ENCODE data around the gene ZNF407. TPM values are rescaled to one million over a fixed set of nuclear protein-coding genes. Genes with fewer than 3 reads are reported as not detected.

ZNF407 gene
- total and polyA plus RNA-seq, 4 donors = 1.3 to 21.1 (median 9.5) TPM

GRCh38 chr18:75034937-75035336, 437.3 kb downstream of the ZNF407 start:
- ATAC-seq (ENCODE audit: low FRiP score) (no peak), DNase-seq (no peak)
- intact Hi-C loops (cut with DNase I) = no loop called here
- WGBS, 2 donors = 73 to 74% methylated on average over 3 of the region's 3 CpGs
- Histone ChIP-seq H3K36me3 (ENCODE audit: control insufficient read depth in 1 of 2, insufficient read depth in 2 of 2, low read length in 1 of 2) (no peaks in the 10 kb centered on the region), H3K9me3 (ENCODE audit: control insufficient read depth, low read length) (no peaks in the 10 kb centered on the region), H3K27ac (ENCODE audit: low read depth in 1 of 2, low read length in 2 of 2) (no peak overlapping the region), H3K4me1 (ENCODE audit: control insufficient read depth in 1 of 2, insufficient read depth in 2 of 2, low read length in 2 of 2) (peaks cover 0 to 2% of the 10 kb centered on the region in 2 donors), H3K4me3 (ENCODE audit: low read length in 2 of 2) (no peak overlapping the region), H3K27me3 (ENCODE audit: control insufficient read depth in 1 of 2, insufficient read depth in 2 of 2, low read length in 1 of 2) (no peaks in the 10 kb centered on the region)

GRCh38 chr18:75035928-75036327, 438.3 kb downstream of the ZNF407 start:
- H3K9me3 ChIP-seq (ENCODE audit: control insufficient read depth, low read length) = no peaks in the 10 kb centered on the region
- DNase-seq = no peak
- WGBS, 2 donors = 66 to 74% methylated on average over 3 of the region's 3 CpGs
- H3K4me3 ChIP-seq (ENCODE audit: low read length in 2 of 2) = no peak overlapping the region
- H3K27me3 ChIP-seq (ENCODE audit: control insufficient read depth in 1 of 2, insufficient read depth in 2 of 2, low read length in 1 of 2) = no peaks in the 10 kb centered on the region
- H3K27ac ChIP-seq (ENCODE audit: low read depth in 1 of 2, low read length in 2 of 2) = no peak overlapping the region
- intact Hi-C loops (cut with DNase I) = no loop called here
- peaks cover 0 to 2% of the 10 kb centered on the region in 2 donors for H3K4me1 ChIP-seq (ENCODE audit: control insufficient read depth in 1 of 2, insufficient read depth in 2 of 2, low read length in 2 of 2)
- H3K36me3 ChIP-seq (ENCODE audit: control insufficient read depth in 1 of 2, insufficient read depth in 2 of 2, low read length in 1 of 2) = no peaks in the 10 kb centered on the region
- ATAC-seq (ENCODE audit: low FRiP score) = no peak

- Histone ChIP-seq H3K36me3 (ENCODE audit: control insufficient read depth in 1 of 2, insufficient read depth in 2 of 2, low read length in 1 of 2) (no peaks in the 10 kb centered on the region), H3K4me3 (ENCODE audit: low read length in 2 of 2) (no peak overlapping the region), H3K27ac (ENCODE audit: low read depth in 1 of 2, low read length in 2 of 2) (no peak overlapping the region), H3K4me1 (ENCODE audit: control insufficient read depth in 1 of 2, insufficient read depth in 2 of 2, low read length in 2 of 2) (no peaks in the 10 kb centered on the region), H3K27me3 (ENCODE audit: control insufficient read depth in 1 of 2, insufficient read depth in 2 of 2, low read length in 1 of 2) (no peaks in the 10 kb centered on the region), H3K9me3 (ENCODE audit: control insufficient read depth, low read length) (no peaks in the 10 kb centered on the region)
- ATAC-seq (ENCODE audit: low FRiP score) = no peak
- no peak for DNase-seq
- 84 to 85% methylated on average over 18 of the region's 18 CpGs for WGBS, 2 donors
- intact Hi-C loops (cut with DNase I) = no loop called here
These were observed 439.4 kb downstream of the ZNF407 start for GRCh38 chr18:75036917-75037688.

- H3K36me3 ChIP-seq (ENCODE audit: control insufficient read depth in 1 of 2, insufficient read depth in 2 of 2, low read length in 1 of 2) = no peaks in the 10 kb centered on the region
- no peak overlapping the region for H3K4me3 ChIP-seq (ENCODE audit: low read length in 2 of 2)
- no peak for DNase-seq
- no peaks in the 10 kb centered on the region for H3K4me1 ChIP-seq (ENCODE audit: control insufficient read depth in 1 of 2, insufficient read depth in 2 of 2, low read length in 2 of 2)
- WGBS, 2 donors = 59 to 67% methylated on average over 3 of the region's 3 CpGs
- no peak overlapping the region for H3K27ac ChIP-seq (ENCODE audit: low read depth in 1 of 2, low read length in 2 of 2)
- ATAC-seq (ENCODE audit: low FRiP score) = no peak
- no peaks in the 10 kb centered on the region for H3K27me3 ChIP-seq (ENCODE audit: control insufficient read depth in 1 of 2, insufficient read depth in 2 of 2, low read length in 1 of 2)
- H3K9me3 ChIP-seq (ENCODE audit: control insufficient read depth, low read length) = no peaks in the 10 kb centered on the region
- intact Hi-C loops (cut with DNase I) = no loop called here
These were observed 440.0 kb downstream of the ZNF407 start for GRCh38 chr18:75037689-75037955.

- H3K27ac ChIP-seq (ENCODE audit: low read depth in 1 of 2, low read length in 2 of 2) = no peak overlapping the region
- no peak overlapping the region for H3K4me3 ChIP-seq (ENCODE audit: low read length in 2 of 2)
- DNase-seq = no peak
- ATAC-seq (ENCODE audit: low FRiP score) = no peak
- 83 to 90% methylated on average over 8 of the region's 8 CpGs for WGBS, 2 donors
- intact Hi-C loops (cut with DNase I) = no loop called here
- H3K9me3 ChIP-seq (ENCODE audit: control insufficient read depth, low read length) = no peaks in the 10 kb centered on the region
- H3K4me1 ChIP-seq (ENCODE audit: control insufficient read depth in 1 of 2, insufficient read depth in 2 of 2, low read length in 2 of 2) = no peaks in the 10 kb centered on the region
- H3K36me3 ChIP-seq (ENCODE audit: control insufficient read depth in 1 of 2, insufficient read depth in 2 of 2, low read length in 1 of 2) = no peaks in the 10 kb centered on the region
- no peaks in the 10 kb centered on the region for H3K27me3 ChIP-seq (ENCODE audit: control insufficient read depth in 1 of 2, insufficient read depth in 2 of 2, low read length in 1 of 2)
These were observed 443.9 kb downstream of the ZNF407 start for GRCh38 chr18:75041586-75041985.

GRCh38 chr18:75043478-75043877, 445.8 kb downstream of the ZNF407 start:
- no peaks in the 10 kb centered on the region for H3K9me3 ChIP-seq (ENCODE audit: control insufficient read depth, low read length)
- DNase-seq (no peak), ATAC-seq (ENCODE audit: low FRiP score) (no peak)
- H3K36me3 ChIP-seq (ENCODE audit: control insufficient read depth in 1 of 2, insufficient read depth in 2 of 2, low read length in 1 of 2) = no peaks in the 10 kb centered on the region
- no peak overlapping the region for H3K27ac ChIP-seq (ENCODE audit: low read depth in 1 of 2, low read length in 2 of 2)
- 68 to 84% methylated on average over 4 of the region's 4 CpGs for WGBS, 2 donors
- no peak overlapping the region for H3K4me3 ChIP-seq (ENCODE audit: low read length in 2 of 2)
- intact Hi-C loops (cut with DNase I) = no loop called here
- H3K27me3 ChIP-seq (ENCODE audit: control insufficient read depth in 1 of 2, insufficient read depth in 2 of 2, low read length in 1 of 2) = no peaks in the 10 kb centered on the region
- no peaks in the 10 kb centered on the region for H3K4me1 ChIP-seq (ENCODE audit: control insufficient read depth in 1 of 2, insufficient read depth in 2 of 2, low read length in 2 of 2)

- no peak overlapping the region for H3K27ac ChIP-seq (ENCODE audit: low read depth in 1 of 2, low read length in 2 of 2)
- no peaks in the 10 kb centered on the region for H3K27me3 ChIP-seq (ENCODE audit: control insufficient read depth in 1 of 2, insufficient read depth in 2 of 2, low read length in 1 of 2)
- ATAC-seq (ENCODE audit: low FRiP score) (no peak), DNase-seq (no peak)
- H3K36me3 ChIP-seq (ENCODE audit: control insufficient read depth in 1 of 2, insufficient read depth in 2 of 2, low read length in 1 of 2) = no peaks in the 10 kb centered on the region
- no peak overlapping the region for H3K4me3 ChIP-seq (ENCODE audit: low read length in 2 of 2)
- intact Hi-C loops (cut with DNase I) = no loop called here
- 94% methylated on average over 9 of the region's 9 CpGs for WGBS, 2 donors
- H3K9me3 ChIP-seq (ENCODE audit: control insufficient read depth, low read length) = no peaks in the 10 kb centered on the region
- no peaks in the 10 kb centered on the region for H3K4me1 ChIP-seq (ENCODE audit: control insufficient read depth in 1 of 2, insufficient read depth in 2 of 2, low read length in 2 of 2)
These were observed 446.6 kb downstream of the ZNF407 start for GRCh38 chr18:75044296-75044695.

GRCh38 chr18:75044791-75045190, 447.1 kb downstream of the ZNF407 start:
- Histone ChIP-seq H3K36me3 (ENCODE audit: control insufficient read depth in 1 of 2, insufficient read depth in 2 of 2, low read length in 1 of 2) (no peaks in the 10 kb centered on the region), H3K4me1 (ENCODE audit: control insufficient read depth in 1 of 2, insufficient read depth in 2 of 2, low read length in 2 of 2) (no peaks in the 10 kb centered on the region), H3K27me3 (ENCODE audit: control insufficient read depth in 1 of 2, insufficient read depth in 2 of 2, low read length in 1 of 2) (no peaks in the 10 kb centered on the region), H3K9me3 (ENCODE audit: control insufficient read depth, low read length) (no peaks in the 10 kb centered on the region), H3K4me3 (ENCODE audit: low read length in 2 of 2) (no peak overlapping the region), H3K27ac (ENCODE audit: low read depth in 1 of 2, low read length in 2 of 2) (no peak overlapping the region)
- intact Hi-C loops (cut with DNase I) = no loop called here
- ATAC-seq (ENCODE audit: low FRiP score) = no peak
- no peak for DNase-seq
- WGBS, 2 donors = 73 to 83% methylated on average over 5 of the region's 5 CpGs

- 74 to 80% methylated on average over 4 of the region's 4 CpGs for WGBS, 2 donors
- Histone ChIP-seq H3K9me3 (ENCODE audit: control insufficient read depth, low read length) (no peaks in the 10 kb centered on the region), H3K4me3 (ENCODE audit: low read length in 2 of 2) (no peak overlapping the region), H3K4me1 (ENCODE audit: control insufficient read depth in 1 of 2, insufficient read depth in 2 of 2, low read length in 2 of 2) (no peaks in the 10 kb centered on the region), H3K36me3 (ENCODE audit: control insufficient read depth in 1 of 2, insufficient read depth in 2 of 2, low read length in 1 of 2) (no peaks in the 10 kb centered on the region), H3K27me3 (ENCODE audit: control insufficient read depth in 1 of 2, insufficient read depth in 2 of 2, low read length in 1 of 2) (no peaks in the 10 kb centered on the region), H3K27ac (ENCODE audit: low read depth in 1 of 2, low read length in 2 of 2) (no peak overlapping the region)
- intact Hi-C loops (cut with DNase I) = no loop called here
- no peak for DNase-seq
- no peak for ATAC-seq (ENCODE audit: low FRiP score)
These were observed 447.6 kb downstream of the ZNF407 start for GRCh38 chr18:75045272-75045671.

All from aorta (tissue), 5 donors.